Mesendoderm (in vitro differentiated cells): Measurements from ENCODE around the gene TXN2.

Experiments used
- DNase-seq: peaks from one replicate; pipeline ENCODE4 v3.0.0; 2013
- H2AK5ac ChIP-seq: 2 replicates; pipeline ENCODE4 v1.6.1; 2013; ENCODE audit warnings: low read length, inconsistent platforms
- H2BK120ac ChIP-seq: 2 replicates; pipeline ENCODE4 v1.6.1; 2013; ENCODE audit warnings: low read depth, mild to moderate bottlenecking, low read length, moderate library complexity, mixed read lengths
- H2BK15ac ChIP-seq: replicated peaks from 2 replicates; pipeline ENCODE4 v1.6.1; 2013; ENCODE audit warnings: low read depth, mild to moderate bottlenecking, moderate library complexity
- H2BK5ac ChIP-seq: 2 replicates; pipeline ENCODE4 v1.6.1; 2013; ENCODE audit warnings: low read length, inconsistent platforms
- H3K18ac ChIP-seq: 2 replicates; pipeline ENCODE4 v1.6.1; 2013; ENCODE audit warnings: mild to moderate bottlenecking, low read length, mixed read lengths
- H3K23ac ChIP-seq: one replicate; pipeline ENCODE4 v1.6.1; 2013; ENCODE audit warnings: low read length
- H3K27ac ChIP-seq: 2 replicates; pipeline ENCODE4 v1.5.1; 2013; ENCODE audit warnings: low read depth, mild to moderate bottlenecking, inconsistent platforms, low read length, moderate library complexity
- H3K27me3 ChIP-seq: 2 replicates; pipeline ENCODE4 v1.6.1; 2013; ENCODE audit warnings: low read length, control low read depth, mild to moderate bottlenecking, inconsistent platforms; ENCODE audit not compliant: insufficient read depth, poor library complexity
- H3K36me3 ChIP-seq: 2 replicates; pipeline ENCODE4 v1.6.1; 2013; ENCODE audit warnings: low read length, inconsistent platforms; ENCODE audit not compliant: control insufficient read depth, insufficient read depth
- H3K4ac ChIP-seq: one replicate; pipeline ENCODE4 v1.6.1; 2013; ENCODE audit warnings: low read depth, mild to moderate bottlenecking, low read length, moderate library complexity
- H3K4me1 ChIP-seq: 2 replicates; pipeline ENCODE4 v1.6.1; 2013; ENCODE audit warnings: low read depth, low read length, inconsistent platforms; ENCODE audit not compliant: control insufficient read depth
- H3K4me2 ChIP-seq: 2 replicates; pipeline ENCODE4 v1.6.1; 2013; ENCODE audit warnings: low read length
- H3K4me3 ChIP-seq: 2 replicates; pipeline ENCODE4 v1.5.1; 2013; ENCODE audit warnings: mild to moderate bottlenecking, low read length
- H3K56ac ChIP-seq: one replicate; pipeline ENCODE4 v1.6.1; 2013; ENCODE audit warnings: low read length
- H3K79me1 ChIP-seq: 2 replicates; pipeline ENCODE4 v1.6.1; 2013; ENCODE audit warnings: low read length, inconsistent platforms
- H3K79me2 ChIP-seq: 2 replicates; pipeline ENCODE4 v1.6.1; 2013; ENCODE audit warnings: mild to moderate bottlenecking, low read length; ENCODE audit not compliant: control insufficient read depth, insufficient read depth
- H3K9ac ChIP-seq: 2 replicates; pipeline ENCODE4 v1.6.1; 2013; ENCODE audit warnings: low read length, inconsistent platforms
- H4K5ac ChIP-seq: one replicate; pipeline ENCODE4 v1.6.1; 2013; ENCODE audit warnings: low read length
- H4K8ac ChIP-seq: one replicate; pipeline ENCODE4 v1.6.1; 2013; ENCODE audit warnings: low read depth, mild to moderate bottlenecking, control low read depth, low read length, moderate library complexity
- WGBS: extraction: QIAGEN DNeasy Blood & Tissue Kit; methylation state at CpG from one replicate; pipeline ENCODE4 v1.1.7; 2013; ENCODE audit warnings: low lambda C conversion rate, missing lambda C conversion rate; ENCODE audit not compliant: insufficient coverage; ENCODE audit errors: extremely low coverage; 5-methylcytosine and 5-hydroxymethylcytosine counted together

The TXN2 gene

DNA sequence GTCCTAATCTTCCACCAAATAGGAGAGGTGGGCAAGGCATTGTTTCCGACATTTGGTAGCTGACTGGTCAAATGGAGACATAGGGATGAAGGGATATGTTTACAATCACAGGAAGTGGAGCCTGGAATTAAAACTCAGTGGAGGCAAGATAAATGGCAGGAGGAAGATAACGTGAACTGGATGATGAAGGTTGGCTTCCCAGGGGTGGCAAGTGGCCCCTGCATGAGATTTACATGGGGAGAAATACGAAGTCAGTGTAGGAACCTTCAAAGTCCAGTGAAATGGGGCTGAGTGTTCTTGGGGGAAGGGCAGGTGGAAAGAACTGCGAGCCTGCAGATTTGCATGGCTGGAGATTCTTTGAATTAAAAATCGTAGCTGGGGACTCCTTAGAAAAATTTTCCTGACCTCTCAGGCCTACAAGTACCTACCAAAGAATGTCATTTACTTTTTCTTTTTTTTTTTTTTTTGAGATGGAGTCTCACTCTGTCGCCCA, 26.1 kb upstream of the TXN2 start:
- Histone ChIP-seq H3K27ac (no peak overlapping the region), H3K4ac (no peak overlapping the region), H3K79me2 (no peaks in the 10 kb centered on the region), H3K56ac (no peak overlapping the region), H2BK120ac (no peak overlapping the region), H3K4me2 (no peak overlapping the region), H2BK15ac (no peak overlapping the region), H3K23ac (no peak overlapping the region), H3K36me3 (peaks cover 13% of the 10 kb centered on the region), H2AK5ac (no peak overlapping the region), H4K5ac (no peak overlapping the region), H3K18ac (no peak overlapping the region), H3K79me1 (no peaks in the 10 kb centered on the region), H2BK5ac (no peak overlapping the region), H4K8ac (no peak overlapping the region), H3K27me3 (no peaks in the 10 kb centered on the region), H3K4me1 (no peaks in the 10 kb centered on the region), H3K9ac (no peak overlapping the region), H3K4me3 (no peak overlapping the region)
- DNase-seq: peak; percentile 72
- WGBS: no CpG with 5 or more reads among the region's 6 CpGs

DNA sequence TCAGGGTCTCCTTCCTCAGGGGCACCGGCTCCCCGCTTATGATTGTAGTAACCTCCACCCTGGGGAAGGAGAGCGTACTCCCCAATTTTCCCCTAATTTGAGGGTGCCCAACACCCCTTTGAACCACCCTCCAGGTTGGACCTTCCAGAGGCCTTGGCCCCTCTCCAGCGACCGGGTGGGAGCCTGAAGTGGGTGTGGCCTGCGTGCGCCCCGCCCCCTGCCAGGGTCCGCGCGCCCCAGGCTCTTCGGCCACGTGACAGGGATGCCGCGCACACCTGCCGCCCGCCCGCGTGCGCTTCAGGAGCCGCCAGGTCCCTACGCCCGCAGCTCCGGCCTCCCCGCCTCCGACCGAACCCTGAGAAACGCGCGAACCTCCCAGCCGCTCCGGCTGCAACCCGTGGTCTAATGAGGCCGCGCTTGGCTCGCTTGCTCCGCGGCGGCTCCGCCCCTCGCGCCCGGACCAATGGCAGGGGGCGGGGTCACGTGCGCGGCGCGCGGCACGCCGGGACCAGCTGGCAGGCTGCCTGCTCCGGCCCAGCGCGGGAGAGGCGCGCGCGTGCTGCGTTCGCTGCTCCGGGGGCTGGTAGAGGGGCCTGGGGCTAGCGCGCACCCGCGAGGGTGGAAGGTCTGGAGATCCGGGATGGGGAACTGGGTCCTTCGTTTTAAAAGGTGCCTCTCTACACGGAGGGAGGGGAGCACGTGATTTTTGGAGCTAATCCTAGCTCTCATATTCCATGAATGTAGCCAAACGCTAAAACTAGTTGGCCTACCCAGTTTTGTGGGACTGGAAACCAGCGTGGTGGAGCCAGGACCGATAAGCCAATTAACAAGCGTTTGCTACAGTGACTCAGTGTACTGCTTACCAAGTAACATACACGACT, 25.4 kb upstream of the TXN2 start, which contains the start of gene FOXRED2:
TSS of gene FOXRED2 (minus strand) at position 404 of the 881 bp plus-strand sequence. CDS start 618 bp downstream, outside the sequence.
- Histone ChIP-seq H3K27me3 (no peaks in the 10 kb centered on the region), H3K4me1 (no peaks in the 10 kb centered on the region), H2BK15ac (no peak within 1 kb of the TSS), H3K9ac (peak within 1 kb of the TSS; percentile 41), H3K23ac (no peak within 1 kb of the TSS), H2AK5ac (no peak within 1 kb of the TSS), H3K4ac (no peak within 1 kb of the TSS), H4K5ac (peak within 1 kb of the TSS; percentile 87), H3K79me1 (no peaks in the 10 kb centered on the region), H3K4me2 (peak within 1 kb of the TSS; percentile 12), H3K56ac (peak within 1 kb of the TSS; percentile 71), H3K4me3 (no peak within 1 kb of the TSS), H2BK5ac (no peak within 1 kb of the TSS), H3K18ac (peak within 1 kb of the TSS; percentile 32), H3K27ac (peak within 1 kb of the TSS; percentile 2), H3K36me3 (peaks cover 10% of the 10 kb centered on the region), H3K79me2 (no peaks in the 10 kb centered on the region), H4K8ac (peak within 1 kb of the TSS; percentile 59), H2BK120ac (no peak within 1 kb of the TSS)
- peak; percentile 94 for DNase-seq
- no CpG with 5 or more reads among the region's 75 CpGs for WGBS

DNA sequence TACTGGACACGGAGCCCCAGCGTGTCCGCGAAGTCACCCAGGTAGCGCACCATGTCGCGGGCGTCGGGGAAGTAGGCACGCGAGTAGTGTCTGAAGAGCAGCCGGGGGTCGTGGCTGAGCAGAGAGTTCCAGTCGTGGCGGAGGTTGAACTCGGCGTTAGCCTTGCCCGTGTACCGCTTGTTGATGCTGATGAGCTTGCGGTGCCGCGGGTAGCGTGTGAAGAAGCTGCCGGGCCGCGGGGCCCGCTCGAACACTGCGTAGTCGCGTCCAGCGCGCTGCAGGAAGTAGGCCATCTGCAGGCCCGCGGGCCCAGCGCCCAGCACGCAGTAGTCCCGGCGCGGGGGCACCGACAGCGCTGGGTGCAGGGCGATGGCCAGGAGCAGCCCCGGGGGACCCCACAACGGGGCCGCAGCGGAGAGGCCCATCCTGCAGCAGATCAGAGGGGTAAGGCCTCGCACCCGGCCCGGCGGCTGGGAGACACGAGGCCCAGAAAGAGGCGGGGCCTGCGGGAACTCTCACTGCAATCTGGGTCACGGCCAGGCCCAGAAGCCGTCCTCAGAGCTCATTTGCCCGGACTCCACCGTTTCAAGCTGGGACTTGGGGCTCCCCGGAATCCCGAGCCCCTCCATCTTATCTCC, 24.7 kb upstream of the TXN2 start:
- peak overlapping the region; percentile 41 for H3K9ac ChIP-seq
- no peak overlapping the region for H2BK120ac ChIP-seq
- H3K4ac ChIP-seq: no peak overlapping the region
- WGBS: no CpG with 5 or more reads among the region's 60 CpGs
- no peaks in the 10 kb centered on the region for H3K27me3 ChIP-seq
- H3K23ac ChIP-seq: no peak overlapping the region
- DNase-seq: no peak
- peak overlapping the region; percentile 71 for H3K56ac ChIP-seq
- H2BK5ac ChIP-seq: no peak overlapping the region
- no peak overlapping the region for H3K27ac ChIP-seq
- peak overlapping the region; percentile 19 for H3K18ac ChIP-seq
- H4K8ac ChIP-seq: no peak overlapping the region
- no peaks in the 10 kb centered on the region for H3K79me2 ChIP-seq
- H2BK15ac ChIP-seq: no peak overlapping the region
- H3K79me1 ChIP-seq: no peaks in the 10 kb centered on the region
- H3K4me3 ChIP-seq: no peak overlapping the region
- H2AK5ac ChIP-seq: no peak overlapping the region
- H4K5ac ChIP-seq: peak overlapping the region; percentile 87
- H3K4me1 ChIP-seq: no peaks in the 10 kb centered on the region
- peaks cover 8% of the 10 kb centered on the region for H3K36me3 ChIP-seq
- no peak overlapping the region for H3K4me2 ChIP-seq

DNA sequence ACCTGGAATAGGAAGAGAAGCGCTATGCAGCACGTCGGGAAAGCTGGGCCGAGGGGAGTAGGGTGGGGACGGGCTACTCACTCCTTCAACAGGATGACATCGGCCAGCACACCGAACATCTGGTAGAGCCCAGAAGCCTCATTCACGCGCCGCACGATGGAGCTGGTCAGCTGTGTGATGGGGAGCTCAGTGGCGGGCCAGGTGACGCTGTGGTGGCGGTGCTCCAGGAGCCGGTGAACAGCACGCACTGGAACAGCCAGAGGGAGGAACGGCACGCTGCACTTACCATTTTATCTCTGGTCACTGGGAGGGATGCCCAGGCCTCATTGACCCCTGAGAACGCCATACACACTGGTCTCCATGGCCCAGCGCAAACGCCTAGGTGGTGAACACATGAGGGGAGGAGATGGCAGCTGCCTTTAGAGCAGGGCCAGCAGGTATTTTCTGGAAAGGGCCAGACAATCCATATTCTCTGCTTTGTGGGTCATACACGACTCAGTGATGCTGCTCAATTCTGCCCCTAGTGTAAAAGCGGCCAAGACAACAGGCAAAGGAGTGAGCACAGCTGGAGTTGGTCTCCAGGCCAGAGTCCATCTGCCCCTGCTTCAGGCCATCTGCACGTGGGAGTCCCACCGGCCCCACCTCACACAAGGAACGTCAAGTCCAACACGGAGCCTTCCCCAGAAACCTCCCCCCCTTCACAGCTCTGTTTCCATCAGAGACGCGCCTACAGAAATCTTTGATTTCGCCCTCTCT, 16.6 kb upstream of the TXN2 start:
- Histone ChIP-seq H3K27me3 (no peaks in the 10 kb centered on the region), H3K4me1 (no peaks in the 10 kb centered on the region), H3K36me3 (no peaks in the 10 kb centered on the region), H3K4me2 (no peak overlapping the region), H3K18ac (no peak overlapping the region), H3K9ac (no peak overlapping the region), H3K56ac (no peak overlapping the region), H3K27ac (no peak overlapping the region), H3K79me2 (no peaks in the 10 kb centered on the region), H3K23ac (no peak overlapping the region), H3K4ac (no peak overlapping the region), H4K8ac (no peak overlapping the region), H3K79me1 (no peaks in the 10 kb centered on the region), H2BK15ac (no peak overlapping the region), H2BK120ac (no peak overlapping the region), H3K4me3 (no peak overlapping the region), H2AK5ac (no peak overlapping the region), H4K5ac (no peak overlapping the region), H2BK5ac (no peak overlapping the region)
- no CpG with 5 or more reads among the region's 30 CpGs for WGBS
- DNase-seq: peak; percentile 36

DNA sequence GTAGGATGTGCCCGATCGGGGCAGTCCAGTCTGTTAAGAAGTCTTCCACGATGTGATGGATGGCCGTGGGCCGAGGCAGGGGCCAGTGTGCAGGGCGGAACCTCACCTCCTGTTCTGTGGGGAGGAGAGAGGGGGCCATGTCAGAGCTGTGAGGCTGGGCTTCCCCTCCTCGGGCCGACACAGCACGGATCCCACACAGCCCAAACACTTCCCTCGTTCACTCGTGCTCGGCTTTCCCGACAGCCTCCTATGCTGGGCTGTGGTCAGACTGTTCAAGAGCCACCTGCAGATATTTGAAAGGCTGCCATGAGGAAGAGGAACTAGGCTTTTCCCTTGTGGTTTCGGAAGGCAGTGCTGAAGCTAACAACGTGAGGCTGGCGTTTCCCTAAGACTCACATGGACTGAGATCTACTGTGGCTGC, 12.3 kb upstream of the TXN2 start:
- no peak overlapping the region for H3K18ac ChIP-seq
- no CpG with 5 or more reads among the region's 16 CpGs for WGBS
- no peak overlapping the region for H3K23ac ChIP-seq
- no peak overlapping the region for H2BK5ac ChIP-seq
- H3K36me3 ChIP-seq: no peaks in the 10 kb centered on the region
- no peak overlapping the region for H4K8ac ChIP-seq
- no peak overlapping the region for H3K27ac ChIP-seq
- H3K56ac ChIP-seq: no peak overlapping the region
- no peaks in the 10 kb centered on the region for H3K27me3 ChIP-seq
- H3K9ac ChIP-seq: no peak overlapping the region
- H3K4me3 ChIP-seq: no peak overlapping the region
- H4K5ac ChIP-seq: no peak overlapping the region
- H3K79me2 ChIP-seq: no peaks in the 10 kb centered on the region
- no peak overlapping the region for H2BK15ac ChIP-seq
- no peaks in the 10 kb centered on the region for H3K4me1 ChIP-seq
- no peak overlapping the region for H3K4ac ChIP-seq
- DNase-seq: no peak
- H2BK120ac ChIP-seq: no peak overlapping the region
- H2AK5ac ChIP-seq: no peak overlapping the region
- no peak overlapping the region for H3K4me2 ChIP-seq
- H3K79me1 ChIP-seq: no peaks in the 10 kb centered on the region
